Adrenal gland (tissue), 5 donors: ENCODE measurements around the gene MTFR1L.

Experiments used
- POLR2A ChIP-seq, 2 donors: fragments of 450-650 bp; IDR thresholded peaks; one replicate each; pipeline ENCODE4 v1.6.1; 2017; ENCODE audit warnings: antibody characterized with exemption in 2 of 2, mild to moderate bottlenecking in 2 of 2, moderate library complexity in 1 of 2
- TF ChIP-seq, protein P1 (sequence below), 6 experiments: fragments of 450-650 bp in 4 of 6; fragments of 200-600 bp in 2 of 6; sonication (generic) in 1 of 6; IDR thresholded peaks; 1 replicate in 5 of 6; 2 replicates in 1 of 6; pipeline versions ENCODE4 v1.5.1 to v1.8.0; 2016 to 2021; ENCODE audit warnings: antibody characterized with exemption in 6 of 6, mild to moderate bottlenecking in 2 of 6, moderate library complexity in 1 of 6
- donor health status: DM: no; HTN: no; CAD: no.

DNA sequence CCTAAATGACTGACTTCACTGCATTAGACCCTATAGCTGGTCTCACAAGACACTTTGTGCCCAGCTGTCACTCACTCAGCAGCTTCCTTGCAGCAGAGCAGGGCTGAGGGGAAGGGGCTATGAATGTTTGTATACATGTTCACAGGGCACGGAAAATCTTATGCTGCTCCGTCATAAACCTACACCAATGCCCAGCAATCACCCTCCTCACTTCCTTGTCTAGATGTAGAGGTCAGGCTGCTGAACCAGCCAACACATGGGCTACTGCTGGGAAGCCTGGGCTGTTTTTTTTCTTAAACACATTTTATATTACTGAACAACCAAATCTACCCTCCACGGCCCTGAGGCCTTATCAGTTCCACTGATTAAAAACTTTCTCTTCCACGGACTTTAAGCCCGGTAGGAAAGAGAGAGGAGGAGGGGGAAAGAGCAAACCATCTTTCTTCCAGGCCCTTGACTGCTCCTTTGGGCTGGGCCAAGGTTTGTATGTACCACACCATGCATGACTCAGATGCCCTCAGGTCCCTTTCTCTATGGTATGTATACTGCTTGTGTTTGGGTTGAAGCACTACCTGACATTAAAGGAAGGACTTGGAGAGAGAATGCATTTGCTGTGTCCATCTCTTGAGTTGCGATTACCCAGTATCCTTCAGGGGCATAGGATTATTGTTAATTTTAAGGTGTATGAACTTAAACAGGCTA lies 12.7 kb downstream of the MTFR1L start:
- TF ChIP-seq POLR2A (IDR thresholded peaks at IDR 0.05) = no peak
- TF ChIP-seq, protein P1, sequence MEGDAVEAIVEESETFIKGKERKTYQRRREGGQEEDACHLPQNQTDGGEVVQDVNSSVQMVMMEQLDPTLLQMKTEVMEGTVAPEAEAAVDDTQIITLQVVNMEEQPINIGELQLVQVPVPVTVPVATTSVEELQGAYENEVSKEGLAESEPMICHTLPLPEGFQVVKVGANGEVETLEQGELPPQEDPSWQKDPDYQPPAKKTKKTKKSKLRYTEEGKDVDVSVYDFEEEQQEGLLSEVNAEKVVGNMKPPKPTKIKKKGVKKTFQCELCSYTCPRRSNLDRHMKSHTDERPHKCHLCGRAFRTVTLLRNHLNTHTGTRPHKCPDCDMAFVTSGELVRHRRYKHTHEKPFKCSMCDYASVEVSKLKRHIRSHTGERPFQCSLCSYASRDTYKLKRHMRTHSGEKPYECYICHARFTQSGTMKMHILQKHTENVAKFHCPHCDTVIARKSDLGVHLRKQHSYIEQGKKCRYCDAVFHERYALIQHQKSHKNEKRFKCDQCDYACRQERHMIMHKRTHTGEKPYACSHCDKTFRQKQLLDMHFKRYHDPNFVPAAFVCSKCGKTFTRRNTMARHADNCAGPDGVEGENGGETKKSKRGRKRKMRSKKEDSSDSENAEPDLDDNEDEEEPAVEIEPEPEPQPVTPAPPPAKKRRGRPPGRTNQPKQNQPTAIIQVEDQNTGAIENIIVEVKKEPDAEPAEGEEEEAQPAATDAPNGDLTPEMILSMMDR (IDR thresholded peaks at IDR 0.05) = no peak
